ENCODE measurements around the gene MACC1. TPM values are rescaled to one million over a fixed set of nuclear protein-coding genes. Genes with fewer than 3 reads are reported as not detected.

The MACC1 gene
- total and polyA plus RNA-seq, 9 of the 15 experiments (the other 6 are each of a cell fraction or from before 2014, with no cell fraction given) = 5.9 to 30.2 (median 10.4) TPM

DNA sequence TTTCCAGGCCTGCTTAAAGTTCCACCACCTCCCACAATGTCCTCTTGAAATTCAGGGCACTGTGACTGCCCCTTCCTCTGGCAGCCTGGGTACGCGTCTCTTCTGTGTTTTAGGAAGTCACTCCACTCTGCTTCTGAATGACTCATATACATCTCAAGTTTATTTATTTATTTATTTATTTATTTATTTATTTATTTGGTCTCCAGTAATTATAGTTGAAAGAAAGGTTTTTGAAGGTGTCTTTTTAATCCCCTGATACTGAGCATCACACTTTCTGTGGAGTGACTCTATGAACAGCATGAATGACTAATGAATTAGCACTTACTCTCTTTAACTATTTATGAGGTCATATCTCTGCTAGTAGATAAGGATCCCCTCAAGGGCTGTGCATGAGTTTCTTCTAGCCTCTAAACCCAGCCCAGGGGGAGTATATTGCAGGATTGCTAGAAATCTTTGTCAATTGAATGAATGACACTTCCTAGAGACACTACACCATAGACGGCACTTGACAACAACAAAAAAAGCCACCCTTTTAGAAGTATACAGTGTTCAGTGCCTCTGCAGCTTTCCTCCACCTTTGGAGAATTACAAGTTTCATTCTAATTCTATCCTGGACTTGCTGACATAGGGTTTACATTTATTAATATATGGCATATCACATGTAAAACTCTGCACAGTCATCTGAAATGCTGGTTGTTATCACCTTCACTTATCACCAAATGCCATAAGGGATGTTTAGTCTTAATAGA, 2.1 kb downstream of the MACC1 start (continued):
- TF ChIP-seq, protein P1, sequence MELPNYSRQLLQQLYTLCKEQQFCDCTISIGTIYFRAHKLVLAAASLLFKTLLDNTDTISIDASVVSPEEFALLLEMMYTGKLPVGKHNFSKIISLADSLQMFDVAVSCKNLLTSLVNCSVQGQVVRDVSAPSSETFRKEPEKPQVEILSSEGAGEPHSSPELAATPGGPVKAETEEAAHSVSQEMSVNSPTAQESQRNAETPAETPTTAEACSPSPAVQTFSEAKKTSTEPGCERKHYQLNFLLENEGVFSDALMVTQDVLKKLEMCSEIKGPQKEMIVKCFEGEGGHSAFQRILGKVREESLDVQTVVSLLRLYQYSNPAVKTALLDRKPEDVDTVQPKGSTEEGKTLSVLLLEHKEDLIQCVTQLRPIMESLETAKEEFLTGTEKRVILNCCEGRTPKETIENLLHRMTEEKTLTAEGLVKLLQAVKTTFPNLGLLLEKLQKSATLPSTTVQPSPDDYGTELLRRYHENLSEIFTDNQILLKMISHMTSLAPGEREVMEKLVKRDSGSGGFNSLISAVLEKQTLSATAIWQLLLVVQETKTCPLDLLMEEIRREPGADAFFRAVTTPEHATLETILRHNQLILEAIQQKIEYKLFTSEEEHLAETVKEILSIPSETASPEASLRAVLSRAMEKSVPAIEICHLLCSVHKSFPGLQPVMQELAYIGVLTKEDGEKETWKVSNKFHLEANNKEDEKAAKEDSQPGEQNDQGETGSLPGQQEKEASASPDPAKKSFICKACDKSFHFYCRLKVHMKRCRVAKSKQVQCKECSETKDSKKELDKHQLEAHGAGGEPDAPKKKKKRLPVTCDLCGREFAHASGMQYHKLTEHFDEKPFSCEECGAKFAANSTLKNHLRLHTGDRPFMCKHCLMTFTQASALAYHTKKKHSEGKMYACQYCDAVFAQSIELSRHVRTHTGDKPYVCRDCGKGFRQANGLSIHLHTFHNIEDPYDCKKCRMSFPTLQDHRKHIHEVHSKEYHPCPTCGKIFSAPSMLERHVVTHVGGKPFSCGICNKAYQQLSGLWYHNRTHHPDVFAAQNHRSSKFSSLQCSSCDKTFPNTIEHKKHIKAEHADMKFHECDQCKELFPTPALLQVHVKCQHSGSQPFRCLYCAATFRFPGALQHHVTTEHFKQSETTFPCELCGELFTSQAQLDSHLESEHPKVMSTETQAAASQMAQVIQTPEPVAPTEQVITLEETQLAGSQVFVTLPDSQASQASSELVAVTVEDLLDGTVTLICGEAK (IDR thresholded peaks at IDR 0.05) = no peak
- TF ChIP-seq, protein P1 (CRISPR knock-in tag; IDR thresholded peaks at IDR 0.05) = no peak
- no peak for TF ChIP-seq SRSF7 (optimal IDR thresholded peaks at IDR 0.05; ENCODE audit: low read depth, low read length)
- TF ChIP-seq, protein P2, sequence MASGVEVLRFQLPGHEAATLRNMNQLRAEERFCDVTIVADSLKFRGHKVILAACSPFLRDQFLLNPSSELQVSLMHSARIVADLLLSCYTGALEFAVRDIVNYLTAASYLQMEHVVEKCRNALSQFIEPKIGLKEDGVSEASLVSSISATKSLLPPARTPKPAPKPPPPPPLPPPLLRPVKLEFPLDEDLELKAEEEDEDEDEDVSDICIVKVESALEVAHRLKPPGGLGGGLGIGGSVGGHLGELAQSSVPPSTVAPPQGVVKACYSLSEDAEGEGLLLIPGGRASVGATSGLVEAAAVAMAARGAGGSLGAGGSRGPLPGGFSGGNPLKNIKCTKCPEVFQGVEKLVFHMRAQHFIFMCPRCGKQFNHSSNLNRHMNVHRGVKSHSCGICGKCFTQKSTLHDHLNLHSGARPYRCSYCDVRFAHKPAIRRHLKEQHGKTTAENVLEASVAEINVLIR (CRISPR knock-in tag; IDR thresholded peaks at IDR 0.05) = no peak
- TF ChIP-seq EGR1 (conservative IDR thresholded peaks at IDR 0.05) = no peak
- peak; percentile 54 for TF ChIP-seq MAFG (tag; conservative IDR thresholded peaks at IDR 0.05)
- TF ChIP-seq HMG20B (CRISPR knock-in tag; IDR thresholded peaks at IDR 0.05) = no peak
- TF ChIP-seq, protein P3, sequence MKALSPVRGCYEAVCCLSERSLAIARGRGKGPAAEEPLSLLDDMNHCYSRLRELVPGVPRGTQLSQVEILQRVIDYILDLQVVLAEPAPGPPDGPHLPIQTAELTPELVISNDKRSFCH (CRISPR knock-in tag; IDR thresholded peaks at IDR 0.05) = no peak
- TF ChIP-seq, protein P3 (tag; IDR thresholded peaks at IDR 0.05) = no peak
- peak; percentile 63 for TF ChIP-seq ZNF316 (IDR thresholded peaks at IDR 0.05)
- TF ChIP-seq, protein P4, sequence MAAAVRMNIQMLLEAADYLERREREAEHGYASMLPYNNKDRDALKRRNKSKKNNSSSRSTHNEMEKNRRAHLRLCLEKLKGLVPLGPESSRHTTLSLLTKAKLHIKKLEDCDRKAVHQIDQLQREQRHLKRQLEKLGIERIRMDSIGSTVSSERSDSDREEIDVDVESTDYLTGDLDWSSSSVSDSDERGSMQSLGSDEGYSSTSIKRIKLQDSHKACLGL (CRISPR knock-in tag; IDR thresholded peaks at IDR 0.05; ENCODE audit: borderline replicate concordance, poor library complexity, severe bottlenecking) = no peak
- TF ChIP-seq KHSRP (IDR thresholded peaks at IDR 0.05) = no peak
- TF ChIP-seq ATF1 (CRISPR knock-in tag; IDR thresholded peaks at IDR 0.05) = no peak
- TF ChIP-seq ATF1 (tag; IDR thresholded peaks at IDR 0.05) = peak; percentile 29
- 0 out of 2 replicates have a peak, but pooled peaks have one; percentile 37 for TF ChIP-seq SPI1 (IDR thresholded peaks at IDR 0.05; ENCODE audit: borderline replicate concordance, low read depth, low read length)
- TF ChIP-seq CBX5 (IDR thresholded peaks at IDR 0.05; ENCODE audit: borderline replicate concordance, low read depth) = no peak
